Right cardiac atrium (tissue), 5 donors: ENCODE results near the gene PANK4. TPM values are rescaled to one million over a fixed set of nuclear protein-coding genes. Genes with fewer than 3 reads are reported as not detected.
A peak's percentile ranks its signal among the peaks of the same experiment; 100 is the strongest.

Experiments
- ATAC-seq, 2 donors: fragments of 200-7000 bp; cut with Tn5 transposase; one replicate each; pipeline versions ENCODE4 v1.8.0 to v1.9.1; 2020; ENCODE audit warnings: moderate library complexity in 2 of 2, mild to moderate bottlenecking in 1 of 2
- DNase-seq, 3 donors: peaks; one replicate each; pipeline ENCODE4 v3.0.0-alpha.2; 2020
- H3K27ac ChIP-seq: one replicate; pipeline ENCODE4 v1.5.1; 2013; ENCODE audit warnings: mild to moderate bottlenecking, low read length, control low read depth, moderate library complexity
- H3K27me3 ChIP-seq: one replicate; pipeline ENCODE4 v1.6.1; 2013; ENCODE audit not compliant: control insufficient read depth, insufficient read depth
- H3K4me1 ChIP-seq: one replicate; pipeline ENCODE4 v1.6.1; 2013; ENCODE audit warnings: low read length; ENCODE audit not compliant: control insufficient read depth, insufficient read depth
- H3K4me3 ChIP-seq: one replicate; pipeline ENCODE4 v1.5.1; 2013; ENCODE audit warnings: low read length, control low read depth
- H3K9me3 ChIP-seq: one replicate; pipeline ENCODE4 v1.6.1; 2013; ENCODE audit warnings: low read length; ENCODE audit not compliant: control insufficient read depth
- WGBS: extraction: QIAGEN DNeasy Blood & Tissue Kit; methylation state at CpG from one replicate; pipeline ENCODE4 v1.1.7; 2013; 5-methylcytosine and 5-hydroxymethylcytosine counted together
- intact Hi-C, 4 donors: fragments of 100-400 bp; cut with DNase I; formaldehyde crosslinking; loops; one replicate each; pipeline versions ENCODE4 v1.11.0 to v1.14.0; 2022 to 2023
- polyA plus RNA-seq: library from polyadenylated mRNA; stranded (reverse); fragments of 200-250 nt; gene quantifications from one replicate; pipeline ENCODE4 v1.2.3, GENCODE V29; 2013
- total RNA-seq, 4 donors: library from RNA; stranded (reverse); fragmentation: NEBNext Ultra II Directional; extraction: Animal tissue kit (Norgen Biotek cat#: 25700); gene quantifications; one replicate each; pipeline ENCODE4 v1.2.1, GENCODE V29; 2021
- donor health status: healthy with polysubstance abuse.
- donor health status: DM: no; HTN: yes; CAD: no.
- donor health status: DM: no; HTN: no; CAD: no.
- donor health status: DM: no; HTN: yes; CAD: no; lungs with severe emphysema.
- donor health status: DM: yes; HTN: yes; CAD: no.

PANK4 gene
- total and polyA plus RNA-seq, 5 donors = 35.2 to 51.3 (median 40.1) TPM

DNA sequence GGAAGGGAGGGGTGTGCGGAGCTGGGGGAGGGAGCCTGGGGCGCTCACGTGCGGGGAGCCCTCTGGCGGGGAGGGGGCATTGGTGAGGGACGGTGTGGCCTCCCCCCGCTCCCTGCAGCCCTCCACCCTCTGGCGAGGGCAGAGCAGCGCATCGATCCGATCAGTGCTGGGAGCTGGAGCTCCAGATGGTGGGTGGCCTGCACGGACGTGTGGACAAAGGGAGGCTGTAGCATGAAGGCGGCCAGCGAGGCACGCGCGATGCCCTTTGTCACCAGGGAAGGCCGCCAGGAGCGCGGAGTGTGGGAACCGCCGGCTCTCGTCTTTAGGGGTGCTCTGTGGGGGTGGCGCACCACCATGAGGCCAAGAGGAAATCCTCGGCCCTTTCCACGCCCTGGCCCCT is 9.1 kb upstream of the PANK4 start:
- Histone ChIP-seq H3K27ac (no peak overlapping the region), H3K9me3 (no peaks in the 10 kb centered on the region), H3K27me3 (no peaks in the 10 kb centered on the region), H3K4me1 (peaks cover 5% of the 10 kb centered on the region), H3K4me3 (no peak overlapping the region)
- ATAC-seq (no peak), DNase-seq (no peak)
- WGBS = 43% methylated on average over 27 of the region's 27 CpGs
- intact Hi-C loops = no loop called here

DNA sequence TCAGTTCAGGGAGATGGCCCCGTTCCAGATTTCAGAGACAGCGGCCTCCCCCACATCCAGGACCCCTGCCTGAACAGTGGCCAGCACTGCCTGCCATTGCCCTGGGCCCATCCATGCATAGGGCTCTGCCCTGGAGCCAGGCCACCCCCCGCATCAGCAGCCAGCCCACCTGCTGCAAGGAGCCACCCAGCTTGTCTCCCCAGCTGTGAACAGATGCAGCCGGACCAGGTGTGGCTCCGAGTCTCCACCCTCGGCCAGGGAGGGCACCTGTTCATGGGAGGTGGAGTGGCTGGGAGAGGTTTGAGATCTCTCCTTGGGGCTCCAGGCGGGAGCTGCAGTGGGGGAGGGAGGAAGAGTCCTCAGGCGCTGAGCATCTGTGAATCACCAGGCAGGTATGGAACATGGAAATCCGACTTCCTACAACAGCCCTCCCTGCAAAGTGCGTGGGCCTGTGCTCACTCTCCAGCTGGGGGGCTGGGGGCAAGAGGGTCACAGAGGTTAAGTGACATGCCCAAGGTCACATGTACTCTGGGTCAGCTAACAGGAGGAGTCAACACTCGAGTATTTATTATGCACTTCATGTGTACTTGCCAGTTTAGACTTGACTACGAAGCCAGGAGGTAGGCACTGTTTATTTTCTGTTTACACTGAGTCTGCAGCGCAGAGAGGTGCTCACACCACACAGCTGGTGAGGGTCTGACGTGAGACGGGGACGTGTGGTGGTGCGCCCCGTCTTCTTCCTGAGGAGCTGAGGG is 8.5 kb upstream of the PANK4 start:
- no peak overlapping the region for H3K27ac ChIP-seq
- ATAC-seq = no peak
- 48% methylated on average over 18 of the region's 18 CpGs for WGBS
- H3K4me1 ChIP-seq = peaks cover 5% of the 10 kb centered on the region
- intact Hi-C loops = no loop called here
- no peaks in the 10 kb centered on the region for H3K9me3 ChIP-seq
- no peaks in the 10 kb centered on the region for H3K27me3 ChIP-seq
- no peak for DNase-seq
- no peak overlapping the region for H3K4me3 ChIP-seq

DNA sequence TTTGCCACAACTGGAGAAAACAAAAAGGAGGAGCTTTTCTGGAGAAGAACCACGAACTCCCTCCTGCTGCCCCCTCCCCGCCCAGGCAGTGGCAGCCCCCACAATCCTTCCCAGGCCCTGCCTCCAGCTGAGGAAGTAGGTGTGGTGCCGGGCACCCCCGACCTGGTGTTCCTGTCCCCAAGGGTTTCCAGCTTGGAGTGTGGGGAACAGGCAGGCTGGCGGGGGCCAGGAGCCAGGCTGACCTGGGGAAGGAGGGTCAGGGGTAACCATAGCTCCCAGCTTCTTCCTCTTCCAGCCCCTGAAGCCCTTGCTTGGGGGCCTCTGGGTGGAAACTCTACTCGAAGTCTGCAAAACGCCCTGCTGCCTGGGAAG is 7.9 kb upstream of the PANK4 start:
- Histone ChIP-seq H3K4me1 (peaks cover 5% of the 10 kb centered on the region), H3K9me3 (no peaks in the 10 kb centered on the region), H3K27ac (no peak overlapping the region), H3K27me3 (no peaks in the 10 kb centered on the region), H3K4me3 (no peak overlapping the region)
- 50% methylated on average over 7 of the region's 7 CpGs for WGBS
- ATAC-seq (no peak), DNase-seq (no peak)
- intact Hi-C loops = no loop called here

DNA sequence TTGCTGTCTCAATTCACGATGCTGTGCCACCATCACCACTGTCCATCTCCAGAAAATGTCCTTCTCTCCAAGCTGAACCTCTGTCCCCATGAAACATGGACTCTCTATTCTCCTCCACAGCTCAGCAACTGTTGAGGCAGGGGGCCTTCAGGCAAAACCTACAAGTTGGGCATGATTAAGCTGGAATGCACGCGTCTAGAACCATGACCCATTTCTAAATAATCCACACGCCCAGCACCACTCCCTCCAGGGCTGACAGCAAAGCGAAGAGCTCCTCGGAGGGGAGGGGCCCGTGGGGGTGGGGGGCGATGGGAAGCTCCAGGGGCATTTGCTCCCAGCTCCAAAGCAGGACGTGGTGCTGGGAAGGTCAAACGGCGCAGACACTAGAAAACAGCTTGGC is 7.0 kb upstream of the PANK4 start:
- H3K9me3 ChIP-seq = no peaks in the 10 kb centered on the region
- ATAC-seq (no peak), DNase-seq (no peak)
- no peak overlapping the region for H3K27ac ChIP-seq
- H3K4me1 ChIP-seq = peaks cover 5% of the 10 kb centered on the region
- intact Hi-C loops = no loop called here
- H3K27me3 ChIP-seq = no peaks in the 10 kb centered on the region
- H3K4me3 ChIP-seq = no peak overlapping the region
- WGBS = 87% methylated on average over 11 of the region's 11 CpGs

DNA sequence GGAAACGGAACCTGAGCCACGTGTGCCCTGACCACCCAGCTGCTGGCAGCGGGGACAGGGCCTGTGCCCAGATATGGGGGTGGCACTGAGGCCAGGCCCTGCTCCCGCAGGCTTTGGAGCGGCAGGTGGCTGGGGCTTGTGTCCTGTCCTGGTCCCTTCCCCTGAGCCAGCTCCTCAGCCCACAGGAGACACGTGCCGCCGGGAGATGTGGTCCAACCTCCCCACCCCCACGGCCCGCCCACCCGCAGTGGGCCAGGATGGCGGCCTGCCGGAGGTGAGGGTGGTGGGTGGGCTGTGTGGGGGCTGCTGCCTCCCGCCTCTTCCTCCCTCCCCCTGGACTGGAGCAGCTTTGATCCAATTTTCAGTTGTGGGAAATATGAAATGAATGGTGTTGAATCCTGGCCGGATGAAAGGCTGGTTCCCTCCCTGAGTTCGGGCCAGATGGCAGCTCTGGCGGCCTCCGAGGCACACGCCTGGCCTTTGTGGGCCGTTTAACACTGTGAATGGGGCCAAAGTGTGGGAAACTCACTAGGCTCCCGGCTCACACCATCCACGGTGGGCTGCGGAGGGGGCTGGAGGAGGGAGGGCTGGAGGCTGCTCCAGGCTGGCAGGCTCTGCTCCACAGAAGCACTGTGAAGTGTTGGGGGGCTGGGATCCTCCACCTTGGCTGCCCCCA is 6.2 kb upstream of the PANK4 start:
- H3K4me3 ChIP-seq = no peak overlapping the region
- no peak overlapping the region for H3K27ac ChIP-seq
- no peaks in the 10 kb centered on the region for H3K27me3 ChIP-seq
- ATAC-seq (no peak), DNase-seq (no peak)
- 76% methylated on average over 23 of the region's 23 CpGs for WGBS
- peaks cover 5% of the 10 kb centered on the region for H3K4me1 ChIP-seq
- H3K9me3 ChIP-seq = no peaks in the 10 kb centered on the region
- intact Hi-C loops = no loop called here

DNA sequence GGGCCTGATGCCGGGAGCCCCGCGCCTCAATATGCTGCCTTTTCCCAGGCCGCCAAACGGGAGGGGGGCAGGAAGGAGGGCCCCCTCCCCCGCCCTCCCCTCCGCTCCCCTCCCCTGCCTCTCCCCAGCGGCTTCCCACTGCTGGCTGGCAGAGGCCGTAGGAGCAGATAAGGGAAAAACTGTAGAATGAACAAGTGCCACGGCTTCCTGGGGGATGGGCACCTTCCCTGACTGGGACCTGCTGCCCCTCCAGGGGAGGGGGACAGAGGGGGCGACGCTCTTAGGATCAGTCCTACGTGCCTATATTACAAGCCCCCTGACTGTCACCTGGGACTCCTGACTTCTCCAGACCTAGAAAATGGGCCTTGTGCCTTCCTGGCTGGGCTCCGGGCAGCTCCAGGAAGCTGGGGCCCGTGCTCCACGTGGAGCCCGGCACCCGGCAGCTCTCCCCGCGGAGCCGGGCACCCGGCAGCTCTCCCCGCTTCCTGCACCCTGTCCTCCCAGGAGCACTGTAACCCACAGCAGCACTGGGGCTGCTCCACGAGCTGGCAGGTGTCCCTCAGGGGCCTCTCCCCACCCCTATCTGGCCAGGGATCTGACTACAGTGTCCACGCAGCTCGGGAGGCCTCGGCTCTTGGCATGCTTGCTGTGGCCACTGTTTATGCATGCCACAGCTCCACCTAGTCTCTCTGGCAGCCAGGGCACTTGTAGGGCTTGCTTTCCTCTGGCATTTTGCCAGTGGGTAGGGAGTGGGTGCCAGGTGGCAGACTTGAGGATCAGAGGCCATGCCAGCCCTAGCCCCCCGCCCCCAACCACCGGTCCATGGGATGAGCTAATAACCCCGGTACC is 4.3 kb upstream of the PANK4 start:
- peak in 1 of 3 donors; percentile 79 for DNase-seq
- Histone ChIP-seq H3K27ac (no peak overlapping the region), H3K27me3 (no peaks in the 10 kb centered on the region), H3K9me3 (no peaks in the 10 kb centered on the region), H3K4me1 (peaks cover 6% of the 10 kb centered on the region), H3K4me3 (peak overlapping the region; percentile 52)
- intact Hi-C loops = no loop called here
- WGBS = 16% methylated on average over 30 of the region's 30 CpGs
- no peak for ATAC-seq

DNA sequence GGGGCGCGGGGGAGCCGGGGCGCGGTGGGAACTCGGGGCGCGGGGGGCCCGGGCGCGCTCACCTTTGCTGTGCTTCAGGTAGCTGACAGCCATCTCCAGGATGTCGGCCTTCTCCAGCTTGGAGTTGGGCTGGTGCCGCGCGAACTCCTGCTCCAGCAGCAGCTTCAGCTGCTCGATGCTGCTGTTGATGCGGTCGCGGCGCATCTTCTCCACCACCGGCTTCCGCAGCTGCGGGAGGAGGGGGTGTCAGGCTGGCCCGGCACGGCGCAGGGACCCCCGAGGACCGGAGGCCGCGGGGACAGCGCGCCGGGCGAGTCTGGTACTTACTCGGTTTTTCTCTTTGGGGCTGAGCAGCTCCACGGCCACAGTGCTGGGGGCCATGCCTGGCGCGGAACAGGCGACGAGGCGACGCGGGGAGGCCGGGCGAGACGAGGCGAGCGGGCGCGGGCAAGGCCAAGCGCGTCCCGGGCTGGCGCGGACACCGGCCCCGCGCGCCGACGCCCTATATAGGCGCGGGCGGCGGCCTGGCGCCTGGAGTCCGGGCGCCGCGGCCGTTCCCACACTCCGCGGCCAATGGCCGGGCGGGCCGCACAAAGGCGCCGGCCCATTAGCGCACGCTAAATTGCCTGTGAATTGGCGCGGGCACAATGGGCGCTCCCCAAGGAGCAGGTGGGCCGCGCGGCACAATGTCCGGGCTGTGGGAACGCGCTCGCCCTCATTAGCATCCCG is 3.6 kb upstream of the PANK4 start, which contains the start of gene HES5:
Gene HES5, minus strand, starts transcription at position 480 of the 729 bp plus-strand sequence. Its CDS starts 99 bp downstream, at position 381.
- H3K4me3 ChIP-seq = peak within 1 kb of the TSS; percentile 52
- ATAC-seq = peak; percentile 5 to 39

DNA sequence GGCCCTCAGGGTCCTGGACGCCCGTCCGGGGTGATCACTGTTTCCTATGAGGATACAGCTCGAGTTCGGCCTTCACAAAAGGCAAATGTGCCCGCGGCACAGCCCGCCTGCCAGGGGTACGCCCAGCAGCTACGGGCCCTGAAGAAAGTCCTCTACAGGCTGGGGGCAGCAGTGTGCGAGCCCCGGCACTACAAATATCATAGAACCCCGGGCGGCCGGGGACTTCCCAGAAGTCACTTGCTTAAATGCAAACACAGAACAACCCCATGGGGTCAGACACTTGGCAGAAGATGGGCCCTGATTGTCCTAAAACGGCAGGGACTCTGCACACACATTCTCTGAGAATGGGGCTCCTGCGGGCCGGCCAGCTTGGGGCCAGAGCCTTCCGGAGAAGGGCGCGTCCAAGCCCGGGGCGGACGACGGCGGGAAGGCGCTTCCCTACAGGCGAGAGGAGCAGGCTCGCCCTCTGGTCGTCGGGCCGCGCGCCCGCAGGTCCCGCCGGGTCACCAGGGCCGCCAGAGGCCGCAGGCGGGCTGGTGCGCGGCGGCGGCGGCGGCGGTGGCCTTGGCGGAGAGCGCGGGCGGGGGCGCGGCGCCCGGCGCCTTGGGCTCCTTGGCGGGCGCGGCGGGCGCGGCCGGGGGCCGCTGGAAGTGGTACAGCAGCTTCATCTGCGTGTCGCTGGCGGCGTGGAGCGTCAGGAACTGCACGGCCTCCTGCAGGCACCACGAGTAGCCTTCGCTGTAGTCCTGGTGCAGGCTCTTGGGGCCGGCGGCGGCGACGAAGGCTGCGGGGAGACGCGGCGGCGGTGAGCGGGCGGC is 2.8 kb upstream of the PANK4 start:
- Histone ChIP-seq H3K4me3 (peak overlapping the region; percentile 52), H3K27me3 (no peaks in the 10 kb centered on the region), H3K9me3 (no peaks in the 10 kb centered on the region), H3K4me1 (peaks cover 16% of the 10 kb centered on the region), H3K27ac (peak overlapping the region; percentile 5)
- intact Hi-C loops = no loop called here
- no peak for ATAC-seq
- WGBS = 7% methylated on average over 84 of the region's 84 CpGs
- peak in 2 of 3 donors; percentile 82 to 83 for DNase-seq

More for the DNA sequence above, 3.6 kb upstream of the PANK4 start, which contains the start of gene HES5:
- WGBS = 1% methylated on average over 91 of the region's 91 CpGs
- DNase-seq = peak in 2 of 3 donors; percentile 81 to 82
- intact Hi-C loops = no loop called here
- Histone ChIP-seq H3K4me1 (peaks cover 10% of the 10 kb centered on the region), H3K27me3 (no peaks in the 10 kb centered on the region), H3K9me3 (no peaks in the 10 kb centered on the region), H3K27ac (peak within 1 kb of the TSS; percentile 33)

DNA sequence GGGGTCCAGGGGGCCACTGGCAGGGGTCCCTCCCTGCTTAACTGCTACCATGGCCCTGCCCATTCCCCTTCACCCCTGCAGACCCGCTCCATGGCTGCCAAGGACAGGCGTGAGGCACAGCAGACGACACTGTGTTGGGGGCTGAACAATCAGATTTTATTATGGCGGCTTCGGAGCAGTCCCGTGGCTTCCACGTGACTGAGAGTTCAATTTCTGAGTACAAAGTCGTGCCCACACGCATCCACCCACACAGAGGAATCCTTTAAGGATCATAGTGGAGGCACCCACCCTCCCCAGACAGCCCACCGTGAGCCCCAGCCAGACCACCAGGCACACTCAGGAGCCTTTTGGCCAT is 2.2 kb upstream of the PANK4 start:
- H3K4me3 ChIP-seq = no peak overlapping the region
- intact Hi-C loops = no loop called here
- H3K9me3 ChIP-seq = no peaks in the 10 kb centered on the region
- H3K27me3 ChIP-seq = no peaks in the 10 kb centered on the region
- DNase-seq (no peak), ATAC-seq (no peak)
- peaks cover 20% of the 10 kb centered on the region for H3K4me1 ChIP-seq
- H3K27ac ChIP-seq = peak overlapping the region; percentile 1
- 64% methylated on average over 10 of the region's 10 CpGs for WGBS

DNA sequence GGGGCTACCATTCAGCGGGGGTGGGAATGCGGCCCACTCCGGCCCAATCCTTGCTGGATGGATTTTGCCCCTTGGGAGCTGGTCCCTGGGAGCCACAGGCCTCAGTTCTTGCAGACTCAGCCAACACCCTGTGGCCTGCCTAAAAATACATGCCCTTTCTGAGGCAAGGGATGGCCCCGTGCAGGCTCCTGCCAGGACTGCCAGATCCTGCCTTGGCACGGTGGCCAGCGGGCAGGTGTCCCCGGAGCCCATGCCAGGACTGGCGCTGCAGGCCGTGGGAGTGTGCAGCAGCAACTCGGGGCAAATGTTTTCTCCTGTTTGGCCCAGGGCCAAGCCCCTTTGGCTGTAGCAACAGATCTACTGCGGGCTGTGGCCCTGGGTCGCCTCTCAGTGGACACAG is 1.6 kb upstream of the PANK4 start:
- peak; percentile 19 to 51 for ATAC-seq
- Histone ChIP-seq H3K27ac (peak overlapping the region; percentile 40), H3K27me3 (no peaks in the 10 kb centered on the region), H3K9me3 (no peaks in the 10 kb centered on the region), H3K4me1 (peaks cover 20% of the 10 kb centered on the region), H3K4me3 (no peak overlapping the region)
- intact Hi-C loops = no loop called here
- WGBS = 49% methylated on average over 12 of the region's 12 CpGs
- peak; percentile 60 to 88 (median 87) for DNase-seq
